K562 (cell line): ENCODE results near the gene SUMO3. TPM values are rescaled to one million over a fixed set of nuclear protein-coding genes. Genes with fewer than 3 reads are reported as not detected.

Experiments
- ATAC-seq: fragments of 200-7000 bp; cut with Tn5 transposase; 3 replicates; pipeline ENCODE4 v1.9.1; 2020; ENCODE audit warnings: moderate library complexity
- BruUV-seq: library from RNA; stranded (reverse); fragments of 400-500 nt; replicated peaks from 2 replicates; lab custom pipeline; 2021; lab: Mats Ljungman, UMichigan
- CTCF ChIA-PET: fragments of 300-600 bp; formaldehyde crosslinking; extraction: SDS; loops from one replicate; lab custom pipeline; 2021; ENCODE audit warnings: low intra/inter-chr PET ratio; lab: Yijun Ruan, JAX
- POLR2A ChIA-PET: fragments of 300-600, 350-650 bp; sonication (Branson Sonifier 250); formaldehyde crosslinking; extraction: SDS; loops from one replicate; lab custom pipeline; 2021; ENCODE audit warnings: antibody characterized with exemption, inconsistent platforms; lab: Yijun Ruan, JAX
- DNase-seq, 4 experiments: peaks; one replicate each; pipeline versions ENCODE4 v3.0.0 to v3.0.0-alpha.2; 2011 to 2018; ENCODE audit warnings: low spot score in 3 of 4, mixed read lengths in 3 of 4; ENCODE audit errors: extremely low read depth in 1 of 4
- FAIRE-seq: peaks from 2 replicates; lab custom pipeline; 2011; peaks lifted over from hg19 to GRCh38; lab: Jason Lieb, UNC
- H2AFZ ChIP-seq: 2 replicates; pipeline ENCODE4 v1.6.0; 2011; ENCODE audit warnings: low read depth, low read length, control low read depth, inconsistent platforms
- H3K27ac ChIP-seq: fragments of 200-600 bp; 3 replicates; pipeline ENCODE4 v1.8.0; 2011; ENCODE audit warnings: low read depth, mild to moderate bottlenecking, control low read depth, inconsistent platforms, low read length, moderate library complexity, mixed read lengths; ENCODE audit errors: extremely low read depth
- H3K27me3 ChIP-seq, 2 experiments: fragments of 300-600 bp in 1 of 2; 2 replicates in 1 of 2; 3 replicates in 1 of 2; pipeline versions ENCODE4 v1.6.0 to v1.8.0; 2011; ENCODE audit warnings: inconsistent platforms in 2 of 2, low read length in 2 of 2, mild to moderate bottlenecking in 1 of 2, mixed read lengths in 1 of 2, moderate library complexity in 1 of 2; ENCODE audit not compliant: control insufficient read depth in 2 of 2, insufficient read depth in 2 of 2
- H3K36me3 ChIP-seq: fragments of 300-600 bp; 3 replicates; pipeline ENCODE4 v1.8.0; 2011; ENCODE audit warnings: mild to moderate bottlenecking, low read length, inconsistent platforms; ENCODE audit not compliant: control insufficient read depth, insufficient read depth
- H3K4me1 ChIP-seq, 2 experiments: fragments of 200-600 bp in 1 of 2; replicated peaks in 1 of 2; 2 replicates in 1 of 2; 3 replicates in 1 of 2; pipeline versions ENCODE4 v1.5.1 to v1.8.0; 2011; ENCODE audit warnings: inconsistent platforms in 2 of 2, low read length in 2 of 2, mild to moderate bottlenecking in 1 of 2, mixed read lengths in 1 of 2, moderate library complexity in 1 of 2; ENCODE audit not compliant: control insufficient read depth in 2 of 2, insufficient read depth in 2 of 2
- H3K4me2 ChIP-seq: 2 replicates; pipeline ENCODE4 v1.6.1; 2011; ENCODE audit warnings: low read length, control low read depth, inconsistent platforms, mixed read lengths; ENCODE audit not compliant: insufficient read depth
- H3K4me3 ChIP-seq: fragments of 200-600 bp; sonication (generic), shearing (Covaris generic); 2 replicates; pipeline ENCODE4 v1.5.1; 2016; ENCODE audit warnings: control low read depth, inconsistent platforms
- H3K79me2 ChIP-seq: fragments of 200-600 bp; 3 replicates; pipeline ENCODE4 v1.8.0; 2011; ENCODE audit warnings: low read length, inconsistent platforms; ENCODE audit not compliant: control insufficient read depth, insufficient read depth
- H3K9ac ChIP-seq, 2 experiments: 2 replicates each; pipeline versions ENCODE4 v1.6.0 to v1.6.1; 2011; ENCODE audit warnings: low read depth in 2 of 2, low read length in 2 of 2, control low read depth in 1 of 2, inconsistent platforms in 1 of 2, mild to moderate bottlenecking in 1 of 2, mixed read lengths in 1 of 2; ENCODE audit not compliant: insufficient read depth in 1 of 2
- H3K9me1 ChIP-seq: one replicate; pipeline ENCODE4 v1.6.0; 2011; ENCODE audit warnings: inconsistent platforms, mild to moderate bottlenecking, low read length, moderate library complexity; ENCODE audit not compliant: control insufficient read depth, insufficient read depth
- H3K9me3 ChIP-seq: replicated peaks from 2 replicates; pipeline ENCODE4 v1.5.1; 2011; ENCODE audit warnings: low read depth, low read length, inconsistent platforms; ENCODE audit not compliant: control insufficient read depth, insufficient read depth
- H4K20me1 ChIP-seq: replicated peaks from 2 replicates; pipeline ENCODE4 v1.6.1; 2011; ENCODE audit warnings: low read length, inconsistent platforms, mixed read lengths; ENCODE audit not compliant: control insufficient read depth, insufficient read depth
- ARNT ChIP-seq, 2 experiments: fragments of 450-650 bp; IDR thresholded peaks; 2 replicates each; pipeline ENCODE4 v1.6.1; 2016; ENCODE audit warnings: mild to moderate bottlenecking in 1 of 2
- CREM ChIP-seq: IDR thresholded peaks from 2 replicates; pipeline ENCODE4 v1.6.1; 2014; ENCODE audit warnings: antibody characterized with exemption, low read depth
- E2F3 ChIP-seq: fragments of 250-450 bp; sonication (Bioruptor Pico); IDR thresholded peaks from 2 replicates; pipeline ENCODE4 v1.4.0; 2020; ENCODE audit warnings: mild to moderate bottlenecking
- E2F4 ChIP-seq: sonication (generic); formaldehyde crosslinking; IDR thresholded peaks from 2 replicates; pipeline ENCODE4 v1.8.0; 2022; ENCODE audit warnings: mild to moderate bottlenecking, low read depth, missing genetic modification reagents
- FOXJ3 ChIP-seq: sonication (generic); formaldehyde crosslinking; IDR thresholded peaks from 2 replicates; pipeline ENCODE4 v1.4.0; 2020; ENCODE audit warnings: mild to moderate bottlenecking, missing genetic modification reagents
- KAT7 ChIP-seq: sonication (generic); formaldehyde crosslinking; IDR thresholded peaks from 2 replicates; pipeline ENCODE4 v1.8.0; 2022; ENCODE audit warnings: missing genetic modification reagents, mild to moderate bottlenecking, borderline replicate concordance
- MXI1 ChIP-seq: IDR thresholded peaks from 2 replicates; pipeline ENCODE4 v1.6.1; 2011; ENCODE audit warnings: low read depth, mild to moderate bottlenecking, improper control_type of control experiment, low read length
- NBN ChIP-seq: fragments of 450-650 bp; IDR thresholded peaks from 2 replicates; pipeline ENCODE4 v1.6.1; 2016; ENCODE audit warnings: low read depth, mild to moderate bottlenecking
- NCOA4 ChIP-seq: fragments of 450-650 bp; IDR thresholded peaks from 2 replicates; pipeline ENCODE4 v1.6.1; 2018; ENCODE audit warnings: mild to moderate bottlenecking; ENCODE audit not compliant: partially characterized antibody
- POU5F1 ChIP-seq: fragments of 150-350 bp; IDR thresholded peaks from 2 replicates; pipeline ENCODE4 v1.6.1; 2014; ENCODE audit warnings: borderline replicate concordance, low read length, low read depth, mild to moderate bottlenecking; ENCODE audit not compliant: partially characterized antibody
- TAF15 ChIP-seq: fragments of 200-400 bp; formaldehyde crosslinking; IDR thresholded peaks from 2 replicates; pipeline ENCODE4 v1.6.1; 2017; ENCODE audit warnings: mild to moderate bottlenecking, low read depth, low read length, moderate library complexity
- ZFPM2 ChIP-seq: fragments of 250-450 bp; sonication (Bioruptor Pico); IDR thresholded peaks from 2 replicates; pipeline ENCODE4 v1.5.1; 2022; ENCODE audit warnings: mild to moderate bottlenecking
- ZNF175 ChIP-seq: fragments of 200-800 bp; sonication (Bioruptor generic); IDR thresholded peaks from 2 replicates; pipeline ENCODE4 v1.6.1; 2016; ENCODE audit warnings: low read depth, mild to moderate bottlenecking, missing genetic modification characterization, missing compliant biosample characterization
- ZNF232 ChIP-seq: sonication (generic); formaldehyde crosslinking; IDR thresholded peaks from 2 replicates; pipeline ENCODE4 v1.8.0; 2022; ENCODE audit warnings: mild to moderate bottlenecking, missing genetic modification reagents
- WGBS: fragments of 100-300 bp; shearing (Covaris generic); methylation state at CpG from one replicate; pipeline ENCODE4 v1.1.6; 2016; ENCODE audit warnings: low coverage, mixed read lengths; ENCODE audit not compliant: insufficient coverage; ENCODE audit errors: missing lambda C conversion rate; 5-methylcytosine and 5-hydroxymethylcytosine counted together
- in situ Hi-C: fragments of 300-500 bp; cut with MboI; formaldehyde crosslinking; loops from 4 replicates; pipeline ENCODE4 v1.15.0; 2018; ENCODE audit warnings: inconsistent platforms, mixed read lengths
- intact Hi-C: fragments of 100-400 bp; cut with micrococcal nuclease; formaldehyde crosslinking; loops from 2 replicates; pipeline ENCODE4 v1.14.2; 2022
- polyA plus RNA-seq, 8 experiments: library from polyadenylated mRNA; depleted of rRNA in 4 of 8; stranded (reverse) in 5 of 8; unstranded in 3 of 8; fragments of >200 nt; fragmentation: Nextera tagmentation in 2 of 8; fragmentation: Illumina TruSeq in 1 of 8; extraction: Ambion mirVana in 2 of 8; extraction: Trizol in 1 of 8; gene quantifications; 2 replicates each; pipeline versions ENCODE4 v1.2.1 to v1.2.3, GENCODE V29; 2011 to 2014; ENCODE audit warnings: inconsistent platforms in 1 of 8, missing spikeins in 1 of 8
- total RNA-seq, 7 experiments: library from RNA; depleted of rRNA in 6 of 7; stranded (reverse); fragments of >200 nt in 6 of 7; fragmentation: Illumina TruSeq in 2 of 7; extraction: Trizol in 2 of 7; gene quantifications; 2 replicates each; pipeline versions ENCODE4 v1.2.1 to v1.2.3, GENCODE V29; 2011 to 2021; ENCODE audit warnings: low replicate concordance in 1 of 7
- TF ChIP-seq, protein P1 (sequence below): sonication (generic); formaldehyde crosslinking; IDR thresholded peaks from 2 replicates; pipeline ENCODE4 v1.4.0; 2020; ENCODE audit warnings: mild to moderate bottlenecking, missing genetic modification reagents
- TF ChIP-seq, protein P2 (sequence below): fragments of 250-450 bp; sonication (Bioruptor Pico); IDR thresholded peaks from 2 replicates; pipeline ENCODE4 v1.8.0; 2022; ENCODE audit warnings: moderate library complexity, mild to moderate bottlenecking, inconsistent platforms

SUMO3 gene
- total and polyA plus RNA-seq, 9 of the 15 experiments (the other 6 are each of a cell fraction or from before 2014, with no cell fraction given), result 13.9 to 143 (median 113) TPM

GRCh38 chr21:44842721-44843445 lies 25.0 kb upstream of the SUMO3 start (continued):
- no peak for TF ChIP-seq POU5F1

GRCh38 chr21:44842087-44842486 lies 24.2 kb upstream of the SUMO3 start:
- Histone ChIP-seq H3K27me3 (peaks cover 14 to 36% of the 10 kb centered on the region in 2 experiments; a peak in 4 of 5 replicates), H3K36me3 (no peaks in the 10 kb centered on the region), H3K9me3 (no peaks in the 10 kb centered on the region), H3K9me1 (no peaks in the 10 kb centered on the region), H2AFZ (no peak overlapping the region), H3K27ac (no peak overlapping the region), H3K79me2 (no peaks in the 10 kb centered on the region), H3K9ac (no peak overlapping the region), H3K4me1 (peaks cover 14 to 52% of the 10 kb centered on the region in 2 experiments), H4K20me1 (no peaks in the 10 kb centered on the region), H3K4me2 (no peak overlapping the region), H3K4me3 (no peak overlapping the region)
- TF ChIP-seq E2F4 (no peak), ZNF232 (CRISPR knock-in tag) (no peak), ARNT (IDR thresholded peaks at IDR 0.05) (no peak), TAF15 (no peak), FOXJ3 (CRISPR knock-in tag) (no peak), CREM (no peak), KAT7 (CRISPR knock-in tag) (no peak), MXI1 (no peak), ZFPM2 (CRISPR knock-in tag) (no peak), NBN (no peak), NCOA4 (no peak), E2F3 (CRISPR knock-in tag) (no peak), ZNF175 (CRISPR knock-in tag) (no peak)
- TF ChIP-seq, protein P1, sequence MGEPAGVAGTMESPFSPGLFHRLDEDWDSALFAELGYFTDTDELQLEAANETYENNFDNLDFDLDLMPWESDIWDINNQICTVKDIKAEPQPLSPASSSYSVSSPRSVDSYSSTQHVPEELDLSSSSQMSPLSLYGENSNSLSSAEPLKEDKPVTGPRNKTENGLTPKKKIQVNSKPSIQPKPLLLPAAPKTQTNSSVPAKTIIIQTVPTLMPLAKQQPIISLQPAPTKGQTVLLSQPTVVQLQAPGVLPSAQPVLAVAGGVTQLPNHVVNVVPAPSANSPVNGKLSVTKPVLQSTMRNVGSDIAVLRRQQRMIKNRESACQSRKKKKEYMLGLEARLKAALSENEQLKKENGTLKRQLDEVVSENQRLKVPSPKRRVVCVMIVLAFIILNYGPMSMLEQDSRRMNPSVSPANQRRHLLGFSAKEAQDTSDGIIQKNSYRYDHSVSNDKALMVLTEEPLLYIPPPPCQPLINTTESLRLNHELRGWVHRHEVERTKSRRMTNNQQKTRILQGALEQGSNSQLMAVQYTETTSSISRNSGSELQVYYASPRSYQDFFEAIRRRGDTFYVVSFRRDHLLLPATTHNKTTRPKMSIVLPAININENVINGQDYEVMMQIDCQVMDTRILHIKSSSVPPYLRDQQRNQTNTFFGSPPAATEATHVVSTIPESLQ (CRISPR knock-in tag), result no peak
- TF ChIP-seq, protein P2, sequence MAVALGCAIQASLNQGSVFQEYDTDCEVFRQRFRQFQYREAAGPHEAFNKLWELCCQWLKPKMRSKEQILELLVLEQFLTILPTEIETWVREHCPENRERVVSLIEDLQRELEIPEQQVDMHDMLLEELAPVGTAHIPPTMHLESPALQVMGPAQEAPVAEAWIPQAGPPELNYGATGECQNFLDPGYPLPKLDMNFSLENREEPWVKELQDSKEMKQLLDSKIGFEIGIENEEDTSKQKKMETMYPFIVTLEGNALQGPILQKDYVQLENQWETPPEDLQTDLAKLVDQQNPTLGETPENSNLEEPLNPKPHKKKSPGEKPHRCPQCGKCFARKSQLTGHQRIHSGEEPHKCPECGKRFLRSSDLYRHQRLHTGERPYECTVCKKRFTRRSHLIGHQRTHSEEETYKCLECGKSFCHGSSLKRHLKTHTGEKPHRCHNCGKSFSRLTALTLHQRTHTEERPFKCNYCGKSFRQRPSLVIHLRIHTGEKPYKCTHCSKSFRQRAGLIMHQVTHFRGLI, result no peak
- in situ Hi-C loops (no loop called here), intact Hi-C loops (no loop called here)
- no peak for ATAC-seq
- POLR2A ChIA-PET, result no interaction called here
- 20% methylated on average over 10 of the region's 10 CpGs for WGBS
- FAIRE-seq, result no peak
- CTCF ChIA-PET, result no interaction called here
- no peak for DNase-seq
- no TSS peak for BruUV-seq
